ENCODE measurements around the gene TCAP. TPM values are rescaled to one million over a fixed set of nuclear protein-coding genes. Genes with fewer than 3 reads are reported as not detected.
A peak's percentile ranks its signal among the peaks of the same experiment; 100 is the strongest.

Gene TCAP
- polyA plus RNA-seq, 1 of the 3 experiments (the other 2 are of a cell fraction): 0.43 TPM

- H3K27ac ChIP-seq (ENCODE audit: low read depth in 2 of 2, low read length in 1 of 2): no peak overlapping the region
- CTCF ChIA-PET: interaction anchor here (1.0 to 2.5 kb wide), 3 partner anchors 10 to 37 kb away, joined by 4 to 9 read pairs (median 4); partner anchors contain the start of gene PNMT
- no peak for DNase-seq
- WGBS (ENCODE audit: low lambda C conversion rate): 97% methylated on average over 3 of the region's 3 CpGs
- TF ChIP-seq GABPA (IDR thresholded peaks at IDR 0.05; ENCODE audit: low read depth): no peak
- no peak for TF ChIP-seq ELF1 (IDR thresholded peaks at IDR 0.05)
- no peak for TF ChIP-seq FOXJ3 (CRISPR knock-in tag; IDR thresholded peaks at IDR 0.05)
- TF ChIP-seq NRF1 (IDR thresholded peaks at IDR 0.05; ENCODE audit: low read depth, low read length): no peak
- TF ChIP-seq TAF1 (IDR thresholded peaks at IDR 0.05; ENCODE audit: borderline replicate concordance, low read depth, low read length): no peak
- H3K4me3 ChIP-seq (ENCODE audit: low read depth in 2 of 2, low read length in 1 of 2): no peak overlapping the region
- no peaks in the 10 kb centered on the region; a peak in 1 of 4 replicates for H3K4me1 ChIP-seq (ENCODE audit: control insufficient read depth in 1 of 2, insufficient read depth in 2 of 2, low read depth in 1 of 2, low read length in 1 of 2)
- no peaks in the 10 kb centered on the region for H3K9me2 ChIP-seq
- POLR2A ChIA-PET: no interaction called here
- H3K27me3 ChIP-seq (ENCODE audit: insufficient read depth): no peaks in the 10 kb centered on the region
- no peak overlapping the region for H3K4me2 ChIP-seq
- H3K79me2 ChIP-seq (ENCODE audit: insufficient read depth): no peaks in the 10 kb centered on the region
- peaks cover 0 to 40% of the 10 kb centered on the region in 2 experiments for H3K36me3 ChIP-seq (replicated peaks in 1 of 2; ENCODE audit: control insufficient read depth in 1 of 2, insufficient read depth in 2 of 2, low read length in 1 of 2)
- H4K20me1 ChIP-seq (ENCODE audit: insufficient read depth): peaks cover 7% of the 10 kb centered on the region; the same call in 1 of the 2 replicates
- no peaks in the 10 kb centered on the region for H3F3A ChIP-seq (replicated peaks; ENCODE audit: insufficient read depth)
- H3K9ac ChIP-seq: no peak overlapping the region
- no peaks in the 10 kb centered on the region for H3K9me3 ChIP-seq
- H2AFZ ChIP-seq (ENCODE audit: low read depth): no peak overlapping the region
Observed at GRCh38 chr17:39658760-39659159, 6.4 kb upstream of the TCAP start.

- Histone ChIP-seq H4K20me1 (ENCODE audit: insufficient read depth) (peaks cover 3% of the 10 kb centered on the region; the same call in 1 of the 2 replicates), H3K9me3 (no peaks in the 10 kb centered on the region), H3K9me2 (no peaks in the 10 kb centered on the region), H3K4me2 (no peak overlapping the region), H3K27me3 (ENCODE audit: insufficient read depth) (no peaks in the 10 kb centered on the region), H3K9ac (no peak overlapping the region), H2AFZ (ENCODE audit: low read depth) (no peak overlapping the region), H3K79me2 (ENCODE audit: insufficient read depth) (no peaks in the 10 kb centered on the region), H3K4me1 (ENCODE audit: control insufficient read depth in 1 of 2, insufficient read depth in 2 of 2, low read depth in 1 of 2, low read length in 1 of 2) (no peaks in the 10 kb centered on the region; a peak in 1 of 4 replicates), H3K36me3 (replicated peaks in 1 of 2; ENCODE audit: control insufficient read depth in 1 of 2, insufficient read depth in 2 of 2, low read length in 1 of 2) (peaks cover 0 to 40% of the 10 kb centered on the region in 2 experiments), H3F3A (replicated peaks; ENCODE audit: insufficient read depth) (no peaks in the 10 kb centered on the region), H3K27ac (ENCODE audit: low read depth in 2 of 2, low read length in 1 of 2) (peak overlapping the region in 1 of 2 experiments; percentile 22; a peak in 1 of 4 replicates), H3K4me3 (ENCODE audit: low read depth in 2 of 2, low read length in 1 of 2) (no peak overlapping the region)
- DNase-seq: no peak
- TF ChIP-seq SIN3A (IDR thresholded peaks at IDR 0.05; ENCODE audit: borderline replicate concordance, low read depth, low read length): no peak
- TF ChIP-seq GABPA (IDR thresholded peaks at IDR 0.05; ENCODE audit: low read depth): no peak
- no peak for TF ChIP-seq YY1 (IDR thresholded peaks at IDR 0.05; ENCODE audit: low read depth)
- TF ChIP-seq RAD21 (IDR thresholded peaks at IDR 0.05; ENCODE audit: low read length): no peak
- TF ChIP-seq SMC3 (IDR thresholded peaks at IDR 0.05; ENCODE audit: low read depth, low read length): no peak
- TF ChIP-seq EP300 (IDR thresholded peaks at IDR 0.05; ENCODE audit: borderline replicate concordance in 1 of 2, low read depth in 1 of 2, low read length in 1 of 2): no peak
- TF ChIP-seq TAF1 (IDR thresholded peaks at IDR 0.05; ENCODE audit: borderline replicate concordance, low read depth, low read length): no peak
- no peak for TF ChIP-seq USF1 (IDR thresholded peaks at IDR 0.05; ENCODE audit: borderline replicate concordance, low read depth)
- TF ChIP-seq RCOR1 (IDR thresholded peaks at IDR 0.05; ENCODE audit: low read length): no peak
- TF ChIP-seq CHD2 (IDR thresholded peaks at IDR 0.05; ENCODE audit: low read length, partially characterized antibody): no peak
- TF ChIP-seq GATA2 (CRISPR knock-in tag; IDR thresholded peaks at IDR 0.05): no peak
- TF ChIP-seq MAX (IDR thresholded peaks at IDR 0.05; ENCODE audit: low read depth): no peak
- TF ChIP-seq IRF3 (IDR thresholded peaks at IDR 0.05; ENCODE audit: low read depth, low read length): no peak
- TF ChIP-seq MEF2A (IDR thresholded peaks at IDR 0.05; ENCODE audit: borderline replicate concordance, low read depth): no peak
- TF ChIP-seq RFX5 (IDR thresholded peaks at IDR 0.05; ENCODE audit: low read length): no peak
- TF ChIP-seq CTCF (IDR thresholded peaks at IDR 0.05): no peak
- POLR2A ChIA-PET: interaction anchor here (0.8 kb wide), 1 partner anchor 10 kb away, joined by 4 read pairs; no protein-coding TSS in a partner anchor
- CTCF ChIA-PET: interaction anchor here (1.0 kb wide), 1 partner anchor 38 kb away, joined by 7 read pairs; no protein-coding TSS in a partner anchor
- 94% methylated on average over 11 of the region's 15 CpGs for WGBS (ENCODE audit: low lambda C conversion rate)
Observed at GRCh38 chr17:39659279-39660010, 5.7 kb upstream of the TCAP start.

Data from SK-N-SH (cell line).